Trophoblast cell (in vitro differentiated cells and primary cell): Measurements from ENCODE around the gene KRT78.

ENCODE experiments used
- DNase-seq, 2 donors: peaks; one replicate each; pipeline ENCODE4 v3.0.0-alpha.2; 2016
- H2AFZ ChIP-seq: 2 replicates; pipeline ENCODE4 v1.6.1; 2013; ENCODE audit warnings: low read length, moderate library complexity, mild to moderate bottlenecking; ENCODE audit not compliant: insufficient read depth, poor library complexity
- H2AK5ac ChIP-seq: 2 replicates; pipeline ENCODE4 v1.6.1; 2013; ENCODE audit warnings: mild to moderate bottlenecking, low read length
- H2BK120ac ChIP-seq: 2 replicates; pipeline ENCODE4 v1.6.1; 2013; ENCODE audit warnings: low read length, mild to moderate bottlenecking, moderate library complexity; ENCODE audit not compliant: insufficient read depth, poor library complexity
- H2BK12ac ChIP-seq: 2 replicates; pipeline ENCODE4 v1.6.1; 2013; ENCODE audit warnings: mild to moderate bottlenecking, low read length, moderate library complexity
- H2BK5ac ChIP-seq: 2 replicates; pipeline ENCODE4 v1.6.1; 2013; ENCODE audit warnings: low read length, low read depth, moderate library complexity, mild to moderate bottlenecking; ENCODE audit not compliant: poor library complexity
- H3K14ac ChIP-seq: 2 replicates; pipeline ENCODE4 v1.6.1; 2013; ENCODE audit warnings: mild to moderate bottlenecking, low read length
- H3K18ac ChIP-seq: 2 replicates; pipeline ENCODE4 v1.6.1; 2013; ENCODE audit warnings: mild to moderate bottlenecking, low read length
- H3K23ac ChIP-seq: 2 replicates; pipeline ENCODE4 v1.6.1; 2013; ENCODE audit warnings: low read length
- H3K27ac ChIP-seq: 2 replicates; pipeline ENCODE4 v1.5.1; 2013; ENCODE audit warnings: low read depth, mild to moderate bottlenecking, inconsistent platforms, low read length, moderate library complexity
- H3K27me3 ChIP-seq: 2 replicates; pipeline ENCODE4 v1.6.1; 2013; ENCODE audit warnings: inconsistent platforms, mild to moderate bottlenecking, low read length, moderate library complexity; ENCODE audit not compliant: insufficient read depth
- H3K36me3 ChIP-seq, 2 experiments: 1 replicate in 1 of 2; 2 replicates in 1 of 2; pipeline ENCODE4 v1.6.1; 2013; ENCODE audit warnings: low read length in 2 of 2, mild to moderate bottlenecking in 2 of 2, moderate library complexity in 1 of 2; ENCODE audit not compliant: insufficient read depth in 2 of 2, control insufficient read depth in 1 of 2
- H3K4ac ChIP-seq: 2 replicates; pipeline ENCODE4 v1.6.1; 2013; ENCODE audit warnings: low read depth, mild to moderate bottlenecking, low read length, moderate library complexity
- H3K4me1 ChIP-seq, 2 experiments: 1 replicate in 1 of 2; 2 replicates in 1 of 2; pipeline ENCODE4 v1.6.1; 2013; ENCODE audit warnings: low read length in 2 of 2, mild to moderate bottlenecking in 2 of 2, moderate library complexity in 1 of 2; ENCODE audit not compliant: insufficient read depth in 2 of 2, control insufficient read depth in 1 of 2
- H3K4me2 ChIP-seq: 2 replicates; pipeline ENCODE4 v1.6.1; 2013; ENCODE audit warnings: inconsistent platforms, mild to moderate bottlenecking, low read length, moderate library complexity
- H3K4me3 ChIP-seq: 2 replicates; pipeline ENCODE4 v1.5.1; 2013; ENCODE audit warnings: mild to moderate bottlenecking, low read depth, low read length, inconsistent platforms
- H3K79me1 ChIP-seq: one replicate; pipeline ENCODE4 v1.6.1; 2013; ENCODE audit warnings: low read length
- H3K79me2 ChIP-seq: 2 replicates; pipeline ENCODE4 v1.6.1; 2013; ENCODE audit warnings: low read length, mild to moderate bottlenecking; ENCODE audit not compliant: control insufficient read depth, insufficient read depth, poor library complexity
- H3K9ac ChIP-seq: 2 replicates; pipeline ENCODE4 v1.6.1; 2013; ENCODE audit warnings: mild to moderate bottlenecking, low read length
- H3K9me3 ChIP-seq: 2 replicates; pipeline ENCODE4 v1.6.1; 2013; ENCODE audit warnings: low read depth, mild to moderate bottlenecking, control low read depth, inconsistent platforms, low read length; ENCODE audit not compliant: insufficient read depth
- H4K12ac ChIP-seq: 2 replicates; pipeline ENCODE4 v1.6.1; 2013; ENCODE audit warnings: low read depth, mild to moderate bottlenecking, low read length, moderate library complexity
- H4K8ac ChIP-seq: 2 replicates; pipeline ENCODE4 v1.6.1; 2013; ENCODE audit warnings: low read depth, mild to moderate bottlenecking, low read length, moderate library complexity
- H4K91ac ChIP-seq: one replicate; pipeline ENCODE4 v1.6.1; 2013; ENCODE audit warnings: low read depth, mild to moderate bottlenecking, low read length, moderate library complexity
- WGBS: extraction: QIAGEN DNeasy Blood & Tissue Kit; methylation state at CpG from one replicate; pipeline ENCODE4 v1.1.7; 2013; ENCODE audit warnings: missing lambda C conversion rate; ENCODE audit not compliant: insufficient read length, insufficient coverage; ENCODE audit errors: extremely low coverage; 5-methylcytosine and 5-hydroxymethylcytosine counted together

The KRT78 gene

DNA sequence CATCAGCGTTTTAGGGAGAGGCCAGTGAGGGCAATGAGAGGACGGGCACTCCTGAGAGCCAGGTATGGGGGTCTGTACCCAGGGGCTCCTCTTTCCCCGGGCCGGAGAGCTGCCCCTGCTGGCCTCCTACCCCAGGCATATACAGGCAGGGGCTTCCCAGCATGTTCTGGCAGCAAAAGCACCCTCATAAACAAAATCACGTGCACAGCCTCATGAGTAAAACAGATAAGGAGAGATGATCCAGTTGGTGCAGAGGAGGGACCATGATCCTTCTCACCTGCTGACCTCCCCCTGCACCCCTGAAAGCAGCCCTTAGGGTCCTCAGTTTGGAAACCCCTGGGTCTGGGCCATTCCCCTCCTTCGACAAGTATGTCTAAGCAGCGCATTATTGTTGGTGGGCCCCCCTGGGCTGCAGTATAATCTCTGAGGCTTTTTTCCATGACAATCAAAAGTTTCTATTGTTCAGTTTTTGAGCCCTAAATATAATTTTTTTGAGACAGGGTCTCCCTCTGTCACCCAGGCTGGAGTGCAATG is 29.8 kb downstream of the KRT78 start:
- WGBS = no CpG with 5 or more reads among the region's 7 CpGs
- Histone ChIP-seq H3K4me1 (no peaks in the 10 kb centered on the region), H3K27me3 (no peaks in the 10 kb centered on the region), H4K91ac (no peak overlapping the region), H2BK120ac (no peak overlapping the region), H3K4ac (no peak overlapping the region), H3K4me2 (no peak overlapping the region), H3K18ac (no peak overlapping the region), H3K27ac (no peak overlapping the region), H3K79me2 (no peaks in the 10 kb centered on the region), H3K9ac (no peak overlapping the region), H3K23ac (no peak overlapping the region), H4K12ac (no peak overlapping the region), H3K14ac (no peak overlapping the region), H3K9me3 (peaks cover 2% of the 10 kb centered on the region), H3K4me3 (no peak overlapping the region), H2BK12ac (no peak overlapping the region), H3K36me3 (no peaks in the 10 kb centered on the region), H2AFZ (no peak overlapping the region), H2BK5ac (no peak overlapping the region), H4K8ac (no peak overlapping the region), H3K79me1 (no peaks in the 10 kb centered on the region), H2AK5ac (no peak overlapping the region)
- no peak for DNase-seq

DNA sequence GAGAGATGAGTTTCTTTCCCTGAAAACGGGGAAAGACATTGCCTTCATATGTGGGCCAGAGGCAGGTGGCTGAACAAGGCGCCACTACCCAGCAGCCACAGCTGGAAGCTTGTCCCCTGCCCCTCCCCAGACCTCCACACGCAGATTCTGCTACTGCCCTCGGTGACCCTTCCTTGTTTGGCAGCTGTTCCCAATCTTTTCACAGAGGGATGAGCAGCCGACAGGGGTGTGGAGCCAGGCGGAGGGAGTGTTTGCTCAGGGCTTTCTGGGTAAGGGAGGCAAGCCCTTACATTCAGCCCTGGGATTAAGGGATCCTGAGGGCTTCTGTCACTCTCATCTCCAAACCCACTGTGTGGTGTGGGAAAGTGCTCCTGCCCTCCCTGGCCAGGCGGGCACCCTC is 30.4 kb downstream of the KRT78 start:
- Histone ChIP-seq H4K12ac (no peak overlapping the region), H4K8ac (no peak overlapping the region), H4K91ac (no peak overlapping the region), H3K27ac (no peak overlapping the region), H2AFZ (no peak overlapping the region), H3K9me3 (peaks cover 2% of the 10 kb centered on the region), H2BK12ac (no peak overlapping the region), H3K9ac (no peak overlapping the region), H2AK5ac (no peak overlapping the region), H3K18ac (no peak overlapping the region), H3K14ac (no peak overlapping the region), H2BK120ac (no peak overlapping the region), H3K4ac (no peak overlapping the region), H2BK5ac (no peak overlapping the region), H3K27me3 (no peaks in the 10 kb centered on the region), H3K4me3 (no peak overlapping the region), H3K79me1 (no peaks in the 10 kb centered on the region), H3K79me2 (no peaks in the 10 kb centered on the region), H3K23ac (no peak overlapping the region), H3K4me2 (no peak overlapping the region), H3K36me3 (no peaks in the 10 kb centered on the region), H3K4me1 (no peaks in the 10 kb centered on the region)
- no peak for DNase-seq
- no CpG with 5 or more reads among the region's 7 CpGs for WGBS

DNA sequence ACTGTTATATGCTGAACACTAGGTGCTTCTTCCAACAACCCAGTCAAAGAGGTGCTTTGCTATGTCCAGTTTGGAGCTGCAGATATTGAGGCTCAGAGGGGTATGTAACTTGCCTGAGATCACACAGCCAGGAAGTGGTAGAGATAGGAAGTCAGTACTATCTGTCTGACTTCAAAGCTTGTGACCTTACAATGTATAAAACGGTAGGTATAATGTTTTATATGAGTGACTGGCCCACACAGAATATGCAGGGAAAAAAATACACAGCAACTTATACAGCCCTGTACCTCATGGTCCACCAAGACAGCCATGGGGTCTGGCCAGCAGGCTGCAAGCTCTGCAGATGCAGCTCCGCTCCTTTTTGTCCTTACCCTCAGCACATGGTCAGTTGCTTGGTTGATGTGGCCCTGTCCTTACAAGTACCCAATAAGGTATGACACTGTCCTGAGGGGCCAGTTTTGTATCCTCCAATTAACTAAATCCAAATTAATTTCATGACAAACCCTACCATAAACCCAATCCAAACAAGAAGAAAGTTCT is 31.0 kb downstream of the KRT78 start:
- H3K79me2 ChIP-seq = no peaks in the 10 kb centered on the region
- no peak overlapping the region for H2BK120ac ChIP-seq
- no peak overlapping the region for H3K14ac ChIP-seq
- H3K79me1 ChIP-seq = no peaks in the 10 kb centered on the region
- no peak overlapping the region for H2AK5ac ChIP-seq
- no peak overlapping the region for H3K4me2 ChIP-seq
- H3K27me3 ChIP-seq = no peaks in the 10 kb centered on the region
- H4K8ac ChIP-seq = no peak overlapping the region
- no peak overlapping the region for H2BK12ac ChIP-seq
- no peak overlapping the region for H2AFZ ChIP-seq
- H4K91ac ChIP-seq = no peak overlapping the region
- H3K23ac ChIP-seq = no peak overlapping the region
- H3K9ac ChIP-seq = no peak overlapping the region
- DNase-seq = no peak
- H3K27ac ChIP-seq = no peak overlapping the region
- no peaks in the 10 kb centered on the region for H3K4me1 ChIP-seq
- H3K9me3 ChIP-seq = peaks cover 2% of the 10 kb centered on the region
- no peaks in the 10 kb centered on the region for H3K36me3 ChIP-seq
- H3K4me3 ChIP-seq = no peak overlapping the region
- H3K18ac ChIP-seq = no peak overlapping the region
- WGBS = no CpG with 5 or more reads among the region's 2 CpGs
- H4K12ac ChIP-seq = no peak overlapping the region
- no peak overlapping the region for H3K4ac ChIP-seq
- no peak overlapping the region for H2BK5ac ChIP-seq

DNA sequence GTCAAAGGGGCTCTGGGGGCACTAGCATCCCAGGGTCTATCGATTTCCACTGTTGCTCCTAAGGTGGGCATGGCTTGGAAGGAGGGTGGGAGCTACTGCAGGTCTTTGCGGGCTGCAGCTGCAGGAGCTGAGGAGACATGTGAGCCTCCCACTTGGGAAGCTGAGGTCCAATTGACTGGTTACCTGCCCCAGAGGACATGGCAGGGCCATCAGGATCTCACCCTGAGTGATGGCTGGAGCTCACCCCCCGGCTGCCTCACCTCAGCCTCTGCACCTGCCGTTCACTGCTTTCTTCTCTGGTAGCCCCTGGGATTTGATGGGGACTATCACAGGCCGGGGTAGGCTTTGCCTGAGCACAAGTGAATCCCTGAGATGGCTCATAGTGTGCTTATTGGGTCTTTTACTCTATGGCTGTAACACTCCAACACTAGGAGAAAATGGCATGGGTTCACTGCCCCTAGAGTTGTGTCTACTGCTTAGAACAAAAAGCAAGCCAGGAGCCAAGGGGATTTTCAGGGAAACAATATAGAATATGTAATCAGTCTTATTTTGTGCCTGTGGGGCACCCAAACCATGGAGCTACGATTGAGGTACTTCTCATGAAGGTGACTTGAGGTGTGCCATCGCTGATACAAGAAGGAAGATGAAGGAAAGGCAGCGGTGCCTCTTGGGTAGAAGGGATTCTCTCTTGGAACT is 31.6 kb downstream of the KRT78 start:
- Histone ChIP-seq H2AK5ac (no peak overlapping the region), H3K79me2 (no peaks in the 10 kb centered on the region), H3K14ac (no peak overlapping the region), H4K12ac (no peak overlapping the region), H3K4ac (no peak overlapping the region), H3K79me1 (no peaks in the 10 kb centered on the region), H3K9ac (no peak overlapping the region), H3K4me2 (no peak overlapping the region), H2BK12ac (no peak overlapping the region), H3K4me1 (no peaks in the 10 kb centered on the region), H3K4me3 (no peak overlapping the region), H3K27ac (no peak overlapping the region), H2BK120ac (no peak overlapping the region), H2BK5ac (no peak overlapping the region), H2AFZ (no peak overlapping the region), H3K36me3 (no peaks in the 10 kb centered on the region), H3K18ac (no peak overlapping the region), H3K23ac (no peak overlapping the region), H3K9me3 (peaks cover 2% of the 10 kb centered on the region), H4K91ac (no peak overlapping the region), H4K8ac (no peak overlapping the region), H3K27me3 (no peaks in the 10 kb centered on the region)
- DNase-seq = no peak
- no CpG with 5 or more reads among the region's 8 CpGs for WGBS
